NCI-H2227 treated with DMSO at 0.1 percent for 48 hours (cell line): Measurements from ENCODE around the gene ARGLU1.
"Not testable (repeated sequence)": the region's sequence is repeated elsewhere in the genome, so short reads cannot be mapped to it uniquely, and the experiment has no call there.

Experiments used
- DNase-seq: peaks from one replicate; lab custom pipeline; 2025; lab: John Stamatoyannopoulos, UW

Gene ARGLU1, protein sequence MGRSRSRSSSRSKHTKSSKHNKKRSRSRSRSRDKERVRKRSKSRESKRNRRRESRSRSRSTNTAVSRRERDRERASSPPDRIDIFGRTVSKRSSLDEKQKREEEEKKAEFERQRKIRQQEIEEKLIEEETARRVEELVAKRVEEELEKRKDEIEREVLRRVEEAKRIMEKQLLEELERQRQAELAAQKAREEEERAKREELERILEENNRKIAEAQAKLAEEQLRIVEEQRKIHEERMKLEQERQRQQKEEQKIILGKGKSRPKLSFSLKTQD

DNA sequence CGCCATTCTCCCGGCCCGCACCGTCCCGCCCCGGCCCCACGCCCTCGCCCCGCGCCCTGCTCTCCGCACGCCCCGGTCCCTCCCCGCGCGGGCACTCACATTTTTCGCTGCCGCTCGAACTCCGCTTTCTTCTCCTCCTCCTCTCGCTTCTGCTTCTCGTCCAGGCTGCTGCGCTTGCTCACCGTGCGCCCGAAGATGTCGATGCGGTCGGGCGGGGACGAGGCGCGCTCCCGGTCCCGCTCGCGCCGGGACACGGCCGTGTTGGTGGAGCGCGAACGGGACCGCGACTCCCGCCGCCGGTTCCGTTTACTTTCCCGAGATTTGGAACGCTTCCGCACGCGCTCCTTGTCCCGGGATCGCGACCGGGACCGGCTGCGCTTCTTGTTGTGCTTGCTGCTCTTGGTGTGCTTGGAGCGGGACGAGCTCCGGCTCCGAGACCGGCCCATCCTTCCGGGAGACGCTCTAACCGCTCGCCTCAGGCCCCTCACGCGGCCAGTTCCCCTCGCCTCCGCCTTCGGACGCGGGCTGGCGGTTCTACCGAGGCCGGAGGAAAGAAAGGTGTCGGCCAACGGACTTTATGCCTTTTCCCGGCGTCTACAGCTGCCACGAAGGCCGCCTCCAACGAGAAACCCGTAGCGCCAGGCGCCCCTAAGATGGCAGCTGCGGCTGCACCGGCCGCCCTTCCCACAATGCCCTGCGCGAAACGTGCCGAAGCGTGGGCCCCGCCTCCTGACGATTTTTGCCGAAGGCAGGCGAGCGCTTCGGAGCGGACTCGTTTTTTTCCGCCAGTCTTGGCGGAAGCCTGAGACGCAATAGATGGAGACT is at the start of gene ARGLU1:
TSS of gene ARGLU1 (minus strand) at position 664 of the 825 bp plus-strand sequence. CDS start at position 446, 218 bp downstream.
- DNase-seq = peak; percentile 81

DNA sequence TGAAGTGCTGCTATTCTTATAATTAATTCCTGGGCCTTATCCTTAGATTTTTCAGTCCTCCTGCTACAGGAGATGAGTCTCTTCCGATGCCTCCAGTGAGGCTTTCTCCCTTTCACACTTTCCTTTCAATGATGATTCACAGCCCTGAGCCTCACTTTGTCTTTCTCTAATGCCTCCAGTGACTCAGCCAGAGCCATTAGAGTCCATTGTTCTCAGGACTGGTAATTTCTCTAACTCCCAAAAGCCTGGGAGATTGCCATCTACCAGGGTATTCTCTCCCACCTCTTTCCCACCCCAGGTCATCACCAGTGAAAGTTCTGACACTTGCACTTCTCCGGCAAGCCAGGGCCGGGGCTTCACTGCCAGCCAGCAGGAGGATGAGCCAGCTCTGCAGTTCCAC is 49.6 kb upstream of the ARGLU1 start:
- no peak for DNase-seq

DNA sequence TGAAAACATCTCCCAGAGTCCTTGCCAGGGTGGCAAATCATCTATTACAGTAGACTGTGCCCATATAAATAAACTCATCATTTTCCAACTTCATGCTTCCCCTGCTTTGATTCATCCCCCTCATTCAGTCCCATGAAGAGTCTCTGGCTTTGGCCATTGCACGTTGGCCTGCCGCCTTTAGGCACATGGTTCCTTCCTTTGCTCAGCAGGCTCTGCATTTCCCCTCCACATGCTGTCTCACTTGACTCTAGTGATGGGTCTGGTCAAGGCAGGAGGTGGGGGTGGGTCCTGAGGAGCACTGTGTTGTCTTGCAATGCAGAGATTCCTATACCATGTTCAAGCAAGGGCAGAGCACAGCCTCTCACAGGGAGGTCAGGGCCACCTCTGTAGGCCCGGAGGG is 48.8 kb upstream of the ARGLU1 start:
- DNase-seq = no peak

DNA sequence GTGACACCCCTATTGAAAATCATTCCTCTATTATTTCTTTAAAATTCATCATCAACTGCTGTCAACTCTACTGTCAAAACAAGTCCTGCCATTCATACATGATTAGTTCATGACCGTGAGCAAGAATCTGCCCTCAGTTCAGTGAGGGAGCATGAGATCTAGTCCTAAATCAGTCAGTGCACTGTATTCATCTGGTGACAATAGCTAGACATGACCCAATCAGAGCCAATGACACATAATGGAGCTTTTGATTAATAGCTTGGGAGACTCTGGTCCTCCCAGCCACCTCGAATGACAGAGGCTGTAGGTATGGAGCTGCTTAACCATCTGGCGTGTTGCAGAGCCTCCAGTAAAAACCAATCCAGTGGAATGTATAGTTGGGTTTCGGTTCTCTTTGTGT is 46.9 kb upstream of the ARGLU1 start:
- DNase-seq = no peak

DNA sequence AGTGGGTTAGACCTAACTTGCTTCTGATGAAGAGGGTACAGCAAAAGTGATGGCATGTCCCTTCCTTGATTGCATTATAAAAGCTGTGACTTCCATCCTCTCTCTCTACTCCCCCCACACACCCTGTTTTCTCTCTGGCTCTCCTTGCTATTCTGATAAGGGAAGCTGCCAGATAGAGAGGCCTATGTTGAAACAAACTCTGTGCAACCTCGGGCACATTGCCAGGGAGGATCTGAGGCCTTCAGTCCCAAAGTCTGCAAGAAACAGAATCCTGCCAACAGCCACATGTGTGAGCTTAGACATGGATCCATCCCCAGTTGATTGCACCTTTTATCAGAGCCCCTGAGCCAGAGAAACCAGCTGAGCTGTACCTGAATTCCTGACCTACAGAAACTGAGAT is 44.8 kb upstream of the ARGLU1 start:
- no peak for DNase-seq

DNA sequence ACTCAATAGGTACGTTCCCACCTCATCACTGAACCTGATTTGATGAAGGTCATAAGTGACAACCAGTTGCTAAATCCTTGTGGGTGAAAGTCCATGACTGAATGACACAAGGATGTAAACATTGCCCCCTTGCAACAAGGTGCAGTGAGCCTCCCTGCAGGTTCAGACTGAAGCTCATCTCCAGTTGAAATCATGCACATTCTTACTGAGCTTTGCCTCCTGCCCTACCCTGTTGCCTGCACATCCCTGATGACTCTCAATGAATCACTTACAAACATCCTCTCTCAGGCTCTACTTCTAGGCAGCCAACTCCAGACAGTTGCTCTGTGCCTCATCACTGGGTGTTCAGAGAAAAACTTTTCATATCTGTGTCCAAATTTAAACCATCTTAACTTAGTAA is 42.5 kb upstream of the ARGLU1 start:
- no peak for DNase-seq

DNA sequence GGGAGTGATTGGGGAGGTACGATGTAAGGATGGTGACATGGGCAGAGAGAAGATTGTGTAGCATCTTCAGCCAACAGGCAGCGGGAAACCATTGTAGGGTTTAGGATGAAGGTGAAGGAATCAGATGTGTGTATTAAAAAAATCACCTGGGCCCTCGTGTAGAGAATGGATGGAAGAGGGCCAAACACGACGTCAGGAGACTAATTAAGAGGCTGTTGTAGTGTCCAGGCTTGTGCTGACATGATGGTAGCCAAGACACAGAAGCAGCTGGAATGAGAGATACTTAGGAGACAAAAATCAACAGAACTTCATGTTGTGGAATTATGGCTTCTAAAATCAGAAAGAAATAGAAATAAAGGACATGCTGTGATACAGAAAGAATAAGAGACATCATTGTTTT is 41.2 kb upstream of the ARGLU1 start:
- no peak for DNase-seq

DNA sequence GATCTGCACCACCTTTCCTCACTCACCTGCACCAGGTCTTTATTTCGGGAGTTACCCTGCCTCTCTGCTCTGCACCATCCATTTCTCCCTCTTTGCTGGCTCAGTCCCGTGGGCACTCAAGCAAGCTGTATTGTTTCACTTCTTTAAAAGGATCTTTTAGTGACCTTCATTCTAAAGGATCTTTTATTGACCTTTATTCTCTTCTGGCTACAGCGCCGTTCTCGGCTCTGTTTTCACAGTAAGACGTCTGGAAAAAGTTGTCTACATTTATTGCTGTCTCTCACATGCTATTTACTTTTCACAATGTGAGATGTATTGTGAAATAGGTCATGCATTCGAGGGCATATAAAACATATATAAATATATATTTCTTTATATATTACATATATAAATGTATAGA is 35.6 kb upstream of the ARGLU1 start:
- no peak for DNase-seq

DNA sequence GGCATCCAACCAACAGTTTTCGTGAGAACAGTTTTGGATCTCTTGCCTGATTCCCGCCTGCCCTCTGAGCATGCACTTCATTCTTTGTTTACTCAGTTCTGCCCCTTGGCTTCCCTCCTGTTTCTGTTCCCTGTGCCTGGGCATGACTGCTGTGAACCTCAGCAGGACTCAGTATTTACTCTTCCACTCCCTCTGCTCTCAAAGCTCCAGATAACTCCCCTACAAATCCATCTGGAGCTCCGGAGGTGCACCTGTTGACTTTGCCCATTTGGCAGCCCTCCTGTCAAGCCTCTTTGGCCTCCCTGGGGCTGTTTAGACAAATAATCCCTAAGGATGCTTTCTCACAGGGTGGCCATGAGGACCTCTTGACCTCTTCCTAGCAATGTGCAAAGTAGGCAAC is 34.2 kb upstream of the ARGLU1 start:
- no peak for DNase-seq

DNA sequence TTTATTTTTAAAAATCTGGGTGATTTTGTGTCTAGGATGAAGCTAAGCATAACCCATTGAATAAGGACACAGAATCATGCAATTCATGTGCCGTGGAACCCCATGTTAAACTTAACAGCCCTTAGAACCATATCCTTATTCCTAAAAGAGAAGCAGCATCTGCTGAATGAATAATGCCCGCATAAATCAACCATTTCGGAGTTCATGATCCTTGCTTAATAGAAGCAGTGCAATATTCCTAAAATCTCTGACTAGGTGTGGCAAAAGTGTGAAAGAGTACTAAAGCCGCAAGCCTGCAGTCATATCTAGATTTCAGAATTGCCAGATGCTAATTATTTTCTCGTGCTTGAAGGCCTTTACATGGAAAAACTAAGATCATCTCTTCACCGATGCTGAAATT is 33.6 kb upstream of the ARGLU1 start:
- DNase-seq = no peak

DNA sequence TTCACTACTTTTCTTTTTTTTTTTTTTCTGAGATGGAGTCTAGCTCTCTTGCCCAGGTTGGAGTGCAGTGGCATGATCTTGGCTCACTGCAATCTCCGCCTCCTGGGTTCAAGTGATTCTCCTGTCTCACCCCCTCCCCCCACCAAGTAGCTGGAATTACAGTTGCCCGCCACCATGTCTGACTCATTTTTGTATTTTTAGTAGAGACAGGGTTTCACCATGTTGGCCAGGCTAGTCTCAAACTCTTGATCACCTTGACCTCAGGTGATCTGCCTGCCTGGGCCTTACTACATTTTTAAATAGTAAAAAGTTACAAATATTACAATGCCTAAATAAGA is 32.8 kb upstream of the ARGLU1 start:
- DNase-seq = not testable (repeated sequence)

DNA sequence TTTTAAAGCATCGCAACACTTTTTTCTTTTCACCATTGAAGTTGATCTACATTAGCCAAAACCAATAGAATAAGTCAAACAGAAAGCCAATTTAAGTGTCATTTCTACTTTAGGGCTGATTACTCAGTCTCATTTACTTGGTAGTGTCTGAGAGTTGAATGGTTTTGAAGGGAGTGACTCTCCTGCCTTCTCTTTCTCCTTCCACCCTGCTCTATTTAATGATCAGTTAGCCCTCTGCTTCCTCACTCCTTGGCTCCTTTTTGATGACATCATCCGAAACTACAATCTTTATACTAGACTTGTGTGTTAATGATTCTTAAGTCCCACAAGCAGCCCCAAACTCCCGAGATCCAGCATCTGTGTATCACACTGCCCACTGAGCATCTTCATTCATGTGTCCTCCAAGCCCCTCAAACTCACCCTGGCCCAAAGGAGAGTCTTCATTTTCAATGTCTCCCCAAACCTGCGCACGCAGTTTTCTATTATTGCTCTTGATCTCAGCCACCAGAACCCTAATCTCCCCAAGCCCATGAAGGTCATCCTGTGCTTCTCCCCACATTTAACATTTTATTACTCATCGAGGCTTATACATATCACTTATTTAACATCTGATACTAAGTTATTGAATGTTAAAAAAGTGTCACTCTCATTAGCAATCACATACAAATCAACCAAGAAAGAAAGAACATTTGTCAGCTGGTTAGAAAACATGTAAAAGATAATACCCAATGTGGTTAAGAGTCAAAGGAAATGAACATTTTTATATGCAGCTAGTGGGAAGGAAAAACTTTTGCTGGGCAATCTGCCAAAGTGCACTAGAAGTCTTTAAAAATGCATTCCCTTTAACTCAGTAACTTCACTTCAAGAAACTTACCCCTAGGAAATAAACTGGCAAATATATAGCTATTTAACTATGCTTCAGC is 32.2 kb upstream of the ARGLU1 start:
- no peak for DNase-seq

DNA sequence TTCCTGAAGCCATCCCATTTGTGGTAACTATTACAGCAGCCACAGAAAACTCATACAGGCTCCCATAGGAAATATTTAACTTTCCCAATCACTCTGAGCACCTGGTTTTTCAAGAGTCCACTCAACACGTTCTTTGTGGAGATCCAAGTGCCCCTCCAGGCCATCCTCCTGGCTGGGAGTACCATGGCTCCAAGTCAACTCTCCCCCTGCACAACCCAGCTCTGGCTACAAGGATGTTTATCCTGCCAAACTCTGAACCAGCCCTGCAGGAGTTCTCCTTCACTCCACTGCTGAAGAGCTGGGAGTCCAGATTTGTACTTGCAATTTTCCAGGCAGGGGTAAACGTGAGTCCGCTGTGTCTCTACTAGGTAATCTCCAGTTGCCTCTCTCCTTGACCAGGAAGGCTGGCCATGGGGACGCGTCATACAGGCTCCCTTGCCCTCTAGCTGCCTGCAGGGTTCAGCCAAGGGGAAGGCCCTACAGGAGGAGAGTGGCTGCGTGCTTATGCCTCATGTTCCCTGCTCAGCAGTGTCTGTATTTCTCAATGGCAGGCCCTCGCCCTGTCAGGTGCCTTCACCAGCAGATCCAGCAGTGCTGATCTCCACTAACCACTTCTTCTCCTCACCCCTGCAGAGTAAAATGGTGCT is 29.9 kb upstream of the ARGLU1 start:
- DNase-seq = no peak

DNA sequence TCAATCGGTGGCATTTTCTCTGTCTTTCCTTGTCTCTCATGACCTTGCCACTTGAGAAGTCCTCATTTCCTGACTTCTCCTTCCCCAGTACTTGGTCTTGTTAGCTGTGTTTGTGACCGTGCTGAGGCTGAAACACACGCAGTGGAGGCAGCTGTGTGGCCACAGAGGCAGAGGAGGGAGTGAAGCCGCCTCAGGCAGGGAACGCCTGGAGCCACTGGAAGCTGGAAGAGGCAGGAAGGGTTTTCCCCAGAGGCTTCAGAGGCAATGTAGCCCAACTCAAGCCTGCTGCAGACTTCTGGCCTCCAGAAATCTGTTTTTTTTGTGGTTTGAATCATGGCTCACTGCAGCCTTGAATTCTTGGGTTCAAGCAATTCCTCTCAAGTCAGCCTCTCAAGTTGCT is 29.2 kb upstream of the ARGLU1 start:
- no peak for DNase-seq

DNA sequence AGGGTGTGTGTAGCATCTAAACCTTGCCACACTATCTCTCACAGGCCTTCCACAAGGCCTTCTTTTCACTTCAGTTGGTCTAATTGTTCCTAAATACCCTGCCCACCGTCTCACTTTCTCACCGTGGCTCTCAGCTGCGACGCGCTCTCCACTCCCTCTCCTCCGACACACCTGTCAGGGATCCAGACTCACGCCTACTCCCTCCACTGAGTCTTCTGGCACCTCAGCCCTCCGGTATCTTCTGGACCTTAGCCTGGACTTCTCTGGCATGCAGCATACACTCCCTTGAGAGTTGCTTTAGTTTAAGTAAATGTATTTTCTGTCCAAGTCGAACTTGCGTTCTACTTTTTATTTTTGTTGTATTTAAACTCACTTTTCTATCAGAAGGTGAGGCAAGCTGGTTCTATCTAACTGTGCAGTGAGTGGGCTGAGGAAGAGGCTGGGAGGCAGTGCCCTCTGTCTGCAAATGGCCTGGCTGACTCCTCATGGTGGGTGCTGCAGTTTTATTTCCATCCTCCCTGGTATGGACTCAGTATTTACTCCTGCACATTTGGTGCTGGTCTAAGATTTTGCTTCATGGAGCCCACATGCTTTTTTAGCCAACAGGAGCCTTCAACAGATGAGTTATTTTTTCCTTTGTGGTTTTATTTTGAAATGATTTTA is 28.5 kb upstream of the ARGLU1 start:
- DNase-seq = no peak

DNA sequence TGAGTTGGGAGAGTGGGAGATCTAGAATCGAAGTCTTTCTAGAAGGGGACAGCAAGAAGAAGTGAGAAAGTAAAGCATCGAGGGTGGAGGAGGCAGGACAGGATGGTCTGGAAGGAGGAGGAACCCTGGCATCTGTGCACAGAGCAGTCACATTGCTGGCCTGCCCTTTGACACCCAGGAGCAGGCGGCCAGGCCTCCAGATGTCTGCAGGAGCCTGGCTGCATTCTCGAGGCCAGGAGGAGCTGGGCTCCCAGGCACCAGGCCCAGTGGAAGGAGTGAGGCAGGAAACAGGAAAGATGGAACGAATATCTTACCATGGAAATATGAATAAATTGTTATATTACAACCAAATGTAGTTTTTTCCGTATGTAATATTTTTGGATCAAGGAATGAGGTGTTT is 27.7 kb upstream of the ARGLU1 start:
- DNase-seq = no peak

DNA sequence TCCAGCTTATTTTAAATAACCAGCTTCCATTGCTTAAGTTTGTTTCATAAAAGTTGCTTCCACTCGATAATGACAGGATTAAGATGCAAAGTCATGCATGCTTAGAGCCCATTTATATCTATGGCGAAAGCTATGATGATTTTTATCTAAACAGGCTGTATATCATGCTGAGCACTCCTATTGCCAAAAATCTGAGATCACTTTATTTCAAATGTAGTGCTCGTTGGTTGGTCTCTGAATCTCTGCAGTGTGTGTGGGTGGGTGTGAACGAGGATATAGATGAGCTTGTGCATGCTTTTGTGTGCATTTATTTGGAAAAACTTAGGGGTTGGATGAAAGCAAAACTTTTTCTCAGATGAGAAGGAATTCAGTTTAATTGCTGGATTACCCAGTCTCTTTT is 27.0 kb upstream of the ARGLU1 start:
- DNase-seq = no peak

DNA sequence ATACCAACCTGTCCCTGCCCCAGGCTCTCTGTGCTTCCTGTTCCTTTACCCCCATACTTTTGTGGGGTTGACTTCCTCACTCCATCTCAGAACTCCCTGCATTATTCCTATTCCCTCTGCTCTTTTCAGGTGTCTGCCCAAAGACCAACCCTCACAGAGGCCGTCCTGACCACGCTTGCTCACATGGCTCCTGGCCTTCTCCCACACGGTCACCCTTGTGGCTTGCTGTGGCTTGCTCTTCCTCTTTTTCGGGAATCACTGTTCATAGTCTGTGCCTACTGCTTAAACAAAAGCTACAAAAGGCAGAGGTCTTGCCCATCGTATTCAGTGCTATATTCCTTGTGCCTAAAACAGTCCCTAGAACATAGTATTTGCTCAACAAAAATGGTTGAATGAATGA is 25.2 kb upstream of the ARGLU1 start:
- DNase-seq = no peak

DNA sequence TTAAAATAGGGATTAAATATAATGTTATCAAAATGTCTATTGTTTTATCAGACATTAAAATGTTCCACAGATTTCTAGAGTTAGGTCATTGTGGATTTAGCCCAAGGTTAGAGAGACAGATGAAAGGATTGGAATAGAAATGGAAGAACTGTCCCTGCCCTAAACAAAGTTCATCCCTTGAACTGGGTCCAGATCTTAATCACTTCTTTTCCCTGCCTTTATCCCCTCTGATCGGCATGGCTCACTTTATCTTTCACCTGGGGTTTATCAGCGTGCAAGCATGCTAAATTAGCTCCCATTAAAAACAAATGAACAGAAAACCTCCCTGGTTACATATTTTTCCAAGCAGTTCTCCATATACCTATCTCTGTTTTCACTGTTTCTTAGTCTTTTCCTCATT is 23.4 kb upstream of the ARGLU1 start:
- no peak for DNase-seq

DNA sequence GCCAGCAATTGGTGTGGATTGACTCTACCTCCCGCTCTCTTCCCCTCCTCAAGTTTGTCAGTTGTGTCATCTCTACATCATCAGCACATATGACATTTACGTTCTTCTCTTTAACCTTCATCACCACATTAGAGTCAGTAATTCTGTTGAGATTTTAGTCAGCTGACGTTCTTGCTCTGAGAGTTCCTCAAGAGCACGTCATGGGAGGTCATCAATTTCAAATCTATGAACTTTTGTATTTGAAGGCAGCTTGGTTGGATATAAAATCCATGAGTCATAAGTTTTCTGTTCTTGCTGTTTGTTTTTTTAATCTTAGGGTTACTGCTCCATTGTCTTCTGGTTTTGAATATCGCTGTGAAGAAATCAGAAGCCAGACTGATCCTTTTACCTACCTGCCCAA is 21.8 kb upstream of the ARGLU1 start:
- no peak for DNase-seq

DNA sequence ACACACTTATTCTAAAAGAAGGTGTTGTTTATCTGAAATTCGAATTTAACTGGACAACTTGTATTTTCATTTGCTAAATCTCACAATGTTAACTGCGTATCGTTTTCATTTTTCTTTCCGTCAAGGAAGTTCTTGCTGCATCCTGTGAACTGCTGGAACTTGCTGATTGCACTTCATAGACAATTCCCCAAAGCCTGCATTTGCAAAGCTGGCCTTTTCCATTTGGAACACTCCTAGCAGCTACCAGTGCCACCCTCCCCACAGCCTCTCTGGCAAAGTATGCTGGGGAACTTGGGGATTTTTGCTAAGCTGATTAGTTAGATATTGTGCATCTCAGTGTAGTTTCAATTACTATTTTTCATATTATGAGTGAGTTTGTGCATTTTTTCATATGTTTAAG is 20.4 kb upstream of the ARGLU1 start:
- no peak for DNase-seq

DNA sequence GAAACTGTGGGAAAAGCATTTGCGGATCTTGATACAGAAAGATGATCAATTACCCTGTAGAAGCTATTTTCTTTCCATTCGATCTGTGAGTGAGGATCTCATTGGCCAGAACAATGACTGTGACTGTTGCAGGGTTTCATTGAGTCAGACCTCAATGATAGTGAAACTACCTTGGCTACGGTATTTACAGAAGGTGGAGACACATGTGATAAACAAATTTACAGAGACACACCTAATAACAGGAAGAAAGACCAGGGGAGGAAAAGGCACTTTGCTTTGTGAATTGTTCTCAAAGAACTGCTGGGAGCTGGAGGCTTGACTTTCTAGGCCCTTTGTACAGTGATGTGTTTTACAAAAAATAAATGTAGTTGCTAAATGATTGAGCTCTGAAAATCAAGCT is 19.9 kb upstream of the ARGLU1 start:
- no peak for DNase-seq
